NCI-H510A (cell line): Measurements from ENCODE around the gene ZMYND8.
"Not testable (repeated sequence)": the region's sequence is repeated elsewhere in the genome, so short reads cannot be mapped to it uniquely, and the experiment has no call there.

Source experiments
- DNase-seq: peaks from one replicate; lab custom pipeline; 2025; lab: John Stamatoyannopoulos, UW

Gene ZMYND8

GRCh38 chr20:47356526-47357295 is at the start of gene ZMYND8:
TSS of gene ZMYND8 (minus strand) at chr20:47356699. CDS start at chr20:47356670, 29 bp downstream.
- DNase-seq, result peak; percentile 82

GRCh38 chr20:47405775-47406325 is 49.4 kb upstream of the ZMYND8 start:
- DNase-seq, result no peak

- no peak for DNase-seq
Observed at GRCh38 chr20:47400685-47401084, 44.2 kb upstream of the ZMYND8 start.

- no peak for DNase-seq
Observed at GRCh38 chr20:47397652-47398301, 41.3 kb upstream of the ZMYND8 start.

GRCh38 chr20:47396762-47397476 is 40.4 kb upstream of the ZMYND8 start:
- DNase-seq, result no peak

GRCh38 chr20:47393796-47394514 is 37.5 kb upstream of the ZMYND8 start:
- DNase-seq, result not testable (repeated sequence)

GRCh38 chr20:47392721-47393073 is 36.2 kb upstream of the ZMYND8 start:
- no peak for DNase-seq

GRCh38 chr20:47392015-47392720 is 35.7 kb upstream of the ZMYND8 start:
- no peak for DNase-seq

- no peak for DNase-seq
Observed at GRCh38 chr20:47391276-47392010, 34.9 kb upstream of the ZMYND8 start.

GRCh38 chr20:47389867-47390347 is 33.4 kb upstream of the ZMYND8 start:
- DNase-seq, result no peak

GRCh38 chr20:47385968-47386367 is 29.5 kb upstream of the ZMYND8 start:
- DNase-seq, result not testable (repeated sequence)

- no peak for DNase-seq
Observed at GRCh38 chr20:47382746-47383415, 26.4 kb upstream of the ZMYND8 start.

- DNase-seq, result no peak
Observed at GRCh38 chr20:47380481-47380880, 24.0 kb upstream of the ZMYND8 start.

- no peak for DNase-seq
Observed at GRCh38 chr20:47379433-47380150, 23.1 kb upstream of the ZMYND8 start.

GRCh38 chr20:47377122-47377722 is 20.7 kb upstream of the ZMYND8 start:
- DNase-seq, result no peak

- DNase-seq, result not testable (repeated sequence)
Observed at GRCh38 chr20:47376096-47376643, 19.7 kb upstream of the ZMYND8 start.

GRCh38 chr20:47374121-47374520 is 17.6 kb upstream of the ZMYND8 start:
- not testable (repeated sequence) for DNase-seq

- DNase-seq, result no peak
Observed at GRCh38 chr20:47373206-47373733, 16.8 kb upstream of the ZMYND8 start.
